ENCODE measurements around the gene TMEM271.
"Not testable (repeated sequence)": the region's sequence is repeated elsewhere in the genome, so short reads cannot be mapped to it uniquely, and the experiment has no call there.

Gene TMEM271

DNA sequence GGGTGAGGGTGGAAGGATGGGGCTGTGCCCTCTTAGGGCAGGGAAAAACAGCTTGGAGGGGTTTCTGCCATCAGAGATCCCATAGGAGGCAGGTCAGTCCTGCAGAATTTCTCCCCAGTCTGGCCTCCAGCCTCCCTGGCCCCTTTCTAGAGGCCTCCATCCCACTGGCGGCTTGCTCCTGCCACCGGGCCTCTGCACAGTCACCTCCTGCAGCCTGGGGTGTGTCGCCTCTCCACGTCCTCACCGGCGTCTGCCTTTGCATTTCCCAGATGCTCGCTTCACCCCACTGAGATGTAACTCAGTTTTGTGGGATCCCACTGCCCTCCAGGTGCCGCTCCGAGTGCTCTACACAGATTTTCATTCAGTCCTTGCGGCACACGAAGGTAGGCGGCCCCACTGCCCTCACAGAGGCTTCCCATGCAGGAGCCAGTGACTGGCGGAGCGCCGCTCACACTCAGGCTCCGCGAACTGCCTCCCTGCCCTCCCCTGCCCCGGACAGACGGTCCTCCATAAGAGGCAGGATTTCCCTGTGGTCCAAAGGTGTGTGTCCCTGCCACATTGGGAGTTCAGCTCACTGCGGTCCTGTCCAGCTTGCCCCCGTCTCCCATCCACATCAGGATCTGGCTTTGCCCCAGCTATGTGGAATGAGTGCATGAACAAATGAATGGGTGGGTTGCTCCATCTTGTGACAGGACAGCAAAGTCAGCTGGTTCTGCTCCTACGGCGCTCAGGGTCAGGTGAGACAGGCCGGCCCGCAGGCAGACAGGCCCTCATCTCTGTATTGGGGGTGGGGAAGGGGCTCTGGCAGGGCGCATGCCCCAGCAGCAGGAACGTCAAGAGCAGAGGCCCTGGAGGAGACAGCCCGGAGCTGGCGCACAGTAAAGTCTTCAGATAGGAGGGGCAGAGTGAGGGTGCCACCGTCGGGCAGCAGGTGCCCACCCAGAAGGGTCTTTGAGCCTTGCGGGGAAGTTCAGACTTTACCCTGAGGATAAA is 2.7 kb upstream of the TMEM271 start:
- DNase-seq, result no peak

DNA sequence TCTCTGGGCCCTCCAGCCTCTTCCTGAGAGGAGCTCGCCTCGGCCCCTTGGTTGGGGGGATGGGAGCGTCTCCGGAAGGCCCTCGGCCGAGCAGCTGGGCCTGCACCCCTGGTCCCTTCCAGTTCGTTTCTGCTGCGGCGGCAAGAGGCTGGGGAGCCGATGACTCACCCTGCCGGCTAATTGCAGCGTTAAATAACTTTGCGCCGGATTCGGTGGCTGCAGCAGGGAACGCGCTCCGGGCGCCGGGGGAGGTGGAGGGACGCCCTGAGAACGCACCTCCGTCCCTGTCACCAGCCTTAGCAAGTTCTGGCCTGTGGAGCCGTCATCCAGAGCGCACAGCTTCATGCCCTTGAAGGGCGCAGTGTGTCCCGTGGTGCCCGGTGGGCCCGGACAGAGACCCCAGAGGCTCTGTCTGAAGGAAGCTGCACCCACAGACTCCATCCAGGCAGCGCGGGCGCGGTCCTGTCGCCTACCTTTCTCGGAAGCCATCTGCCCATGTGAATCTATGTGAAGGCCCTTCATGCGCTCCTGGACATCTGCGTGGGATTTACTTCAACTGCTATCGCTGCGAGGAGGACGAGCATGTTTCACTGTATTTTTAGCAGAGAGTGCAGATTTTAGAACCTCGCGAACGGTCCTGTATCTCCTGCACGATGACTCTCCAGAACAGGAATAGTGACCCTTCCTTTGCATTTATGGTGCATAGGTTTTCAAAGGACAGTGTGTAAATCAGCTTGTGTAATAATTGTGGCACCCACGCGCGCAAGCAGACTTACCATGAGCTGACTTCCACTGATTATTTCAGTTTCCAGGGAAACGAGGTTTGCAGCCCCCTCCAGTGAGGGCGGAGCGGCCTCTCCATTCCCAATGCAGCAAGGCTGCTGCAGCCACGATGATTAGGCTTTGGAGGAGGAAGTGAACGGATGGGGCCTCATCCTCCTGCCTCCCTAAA is 1.7 kb upstream of the TMEM271 start:
- DNase-seq, result no peak

DNA sequence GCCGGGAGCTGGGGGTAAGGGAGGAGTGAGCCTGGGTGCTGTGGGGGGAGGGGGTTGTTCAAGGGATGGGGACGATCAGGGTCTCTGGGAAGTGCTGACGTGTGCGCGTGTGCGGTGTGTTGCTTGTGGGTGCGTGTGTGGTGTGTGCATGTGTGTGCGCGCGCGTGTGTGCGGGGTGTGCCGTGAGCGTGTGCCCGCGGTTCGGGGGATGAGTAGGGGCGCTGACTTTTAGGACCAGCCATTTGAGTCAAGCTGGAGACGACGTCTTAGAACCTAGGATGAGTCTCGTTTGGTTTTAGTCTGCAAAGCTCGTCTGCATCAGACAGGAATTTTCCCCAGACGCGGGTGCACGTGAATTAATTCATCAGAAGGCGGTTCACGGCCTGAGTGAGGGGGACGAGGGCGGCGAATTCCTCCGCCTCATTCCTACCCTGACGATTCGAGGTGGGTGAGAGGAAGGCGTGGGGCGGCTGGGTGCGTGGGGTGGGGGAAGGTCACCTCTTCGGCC is 950 bp upstream of the TMEM271 start:
- no peak for DNase-seq

DNA sequence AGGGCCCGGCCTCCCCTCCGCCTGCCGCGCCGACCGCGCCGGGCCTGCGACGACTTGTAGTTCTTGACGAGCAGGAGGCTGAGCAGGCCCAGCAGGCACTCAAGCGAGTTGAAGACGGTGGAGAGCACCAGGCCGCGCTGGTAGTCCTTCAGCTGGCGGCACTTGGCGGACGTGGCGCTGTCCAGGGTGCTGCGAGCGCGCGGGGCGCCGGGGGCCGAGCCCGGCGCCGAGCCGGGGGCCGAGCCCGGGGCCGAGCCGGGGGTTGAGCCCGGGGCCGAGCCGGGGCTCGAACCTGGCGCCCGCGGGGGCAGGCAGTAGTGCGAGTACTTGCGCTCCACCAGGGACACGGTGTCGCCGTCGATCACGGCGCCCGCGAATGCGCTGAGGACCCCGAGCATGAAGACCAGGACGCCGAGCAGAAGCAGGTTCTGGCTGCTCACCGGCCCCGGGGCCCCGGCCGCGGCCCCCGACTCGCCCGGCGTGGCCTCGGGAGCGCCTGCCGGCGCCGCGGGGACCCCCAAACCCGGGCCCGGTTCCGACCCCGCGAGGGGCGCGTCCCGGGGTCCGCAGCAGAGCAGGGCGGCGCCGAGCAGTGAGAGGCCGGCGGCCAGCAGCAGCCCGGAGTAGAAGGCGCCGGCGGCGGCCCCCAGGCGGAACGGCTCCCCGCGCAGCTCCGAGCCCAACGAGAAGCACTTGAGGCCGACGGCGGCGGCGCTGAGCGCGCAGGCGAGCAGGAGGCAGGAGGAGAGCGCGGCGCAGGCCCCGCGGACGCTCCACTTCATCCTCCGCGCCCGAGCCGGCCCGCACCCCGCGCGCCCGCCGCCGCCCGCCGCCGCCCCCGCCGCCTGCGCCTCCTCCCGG is 584 bp downstream of the TMEM271 start:
- DNase-seq, result no peak

DNA sequence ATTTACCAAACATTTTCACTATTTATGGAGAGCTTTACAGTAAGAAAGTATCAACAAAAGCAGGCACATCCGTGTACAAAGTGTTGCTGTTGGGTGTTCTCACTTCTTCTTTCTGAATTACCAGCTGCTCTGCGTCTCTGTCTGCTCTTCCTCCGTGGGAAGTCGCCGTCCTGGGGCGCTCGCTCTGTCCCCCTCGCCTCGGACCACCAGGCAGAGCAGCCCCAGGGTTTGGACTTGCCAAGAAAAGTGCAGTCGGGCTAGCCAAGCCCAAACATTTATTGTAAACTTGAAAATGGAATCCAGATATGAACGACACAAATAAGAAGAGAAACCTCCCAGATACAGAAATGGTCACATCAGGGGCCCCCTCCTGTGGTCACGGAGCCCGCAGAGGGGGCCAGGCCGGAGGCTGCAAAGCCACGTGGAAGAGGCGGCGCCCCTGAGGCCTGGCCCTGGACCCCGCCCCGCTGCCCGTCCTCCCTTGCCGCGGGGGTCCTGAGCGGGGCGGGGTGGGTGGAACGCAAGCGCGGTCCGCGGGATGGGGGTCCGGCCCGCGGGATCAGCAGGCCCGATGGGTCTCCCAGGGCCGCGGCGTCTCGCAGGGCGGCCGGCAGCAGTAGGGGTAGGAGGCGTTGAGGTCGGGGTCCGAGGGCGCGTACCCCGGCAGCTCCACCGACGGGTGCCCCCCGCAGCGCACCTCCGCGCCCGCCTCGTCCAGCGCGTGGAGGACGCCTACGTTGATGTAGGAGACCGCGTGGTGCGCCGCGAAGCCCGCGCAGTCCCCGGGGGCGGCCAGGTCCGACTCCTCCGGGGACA is 1.5 kb downstream of the TMEM271 start:
- DNase-seq, result no peak

DNA sequence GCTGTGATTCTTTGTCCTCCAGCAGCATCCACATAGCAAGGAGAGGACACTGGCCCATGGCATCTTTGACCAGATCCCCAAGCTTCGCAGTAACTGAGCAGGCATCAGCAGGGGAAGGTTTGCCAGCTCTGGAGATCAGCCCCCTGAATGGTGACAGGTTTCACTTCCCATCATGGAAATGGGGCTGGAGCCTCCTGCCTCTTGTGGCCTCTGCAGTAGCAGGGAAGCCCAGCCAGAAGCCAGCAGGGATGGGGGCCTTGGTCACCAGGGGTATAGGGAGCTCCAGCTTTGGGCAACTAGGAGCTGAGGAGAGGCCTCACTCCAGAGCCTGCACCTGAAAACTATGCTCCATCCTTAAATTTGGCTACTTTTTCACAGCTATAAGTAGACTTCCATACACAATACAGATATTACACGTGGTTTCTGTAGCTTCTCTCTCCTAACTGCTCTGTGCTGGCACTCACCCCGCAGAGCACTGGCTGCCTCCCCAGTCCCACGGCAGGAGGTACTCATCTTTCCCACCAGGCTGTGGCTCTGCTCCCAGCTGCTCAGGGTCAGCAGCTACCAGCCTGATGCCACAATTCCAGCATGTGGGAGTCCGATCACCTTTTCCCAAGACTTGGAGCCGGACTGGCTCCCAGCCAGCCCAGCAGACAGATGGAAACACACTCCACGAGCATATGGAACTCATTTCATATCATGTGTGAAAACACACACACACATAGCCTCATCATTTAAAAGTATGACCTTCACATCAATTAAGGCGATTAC is 2.8 kb downstream of the TMEM271 start:
- DNase-seq, result no peak

DNA sequence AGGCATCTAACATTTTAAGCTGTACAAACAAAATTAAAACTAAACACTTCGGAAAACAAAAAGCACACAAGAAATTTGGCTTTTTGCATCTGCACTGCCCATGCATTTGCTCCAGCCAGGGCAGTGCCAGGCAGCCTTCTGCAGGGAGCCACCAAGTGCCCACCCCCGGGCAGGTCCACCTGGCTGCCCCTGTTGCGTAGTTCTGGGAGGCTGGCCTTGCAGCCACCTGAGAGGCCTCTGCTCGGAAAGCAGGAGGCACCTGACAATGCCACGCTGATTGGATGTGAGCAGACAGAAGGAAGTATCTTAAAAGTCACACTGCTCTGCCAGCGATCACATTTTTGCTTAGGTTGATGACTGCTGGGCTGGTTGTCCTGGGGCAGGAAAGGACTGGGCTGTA is 3.5 kb downstream of the TMEM271 start:
- DNase-seq, result no peak

DNA sequence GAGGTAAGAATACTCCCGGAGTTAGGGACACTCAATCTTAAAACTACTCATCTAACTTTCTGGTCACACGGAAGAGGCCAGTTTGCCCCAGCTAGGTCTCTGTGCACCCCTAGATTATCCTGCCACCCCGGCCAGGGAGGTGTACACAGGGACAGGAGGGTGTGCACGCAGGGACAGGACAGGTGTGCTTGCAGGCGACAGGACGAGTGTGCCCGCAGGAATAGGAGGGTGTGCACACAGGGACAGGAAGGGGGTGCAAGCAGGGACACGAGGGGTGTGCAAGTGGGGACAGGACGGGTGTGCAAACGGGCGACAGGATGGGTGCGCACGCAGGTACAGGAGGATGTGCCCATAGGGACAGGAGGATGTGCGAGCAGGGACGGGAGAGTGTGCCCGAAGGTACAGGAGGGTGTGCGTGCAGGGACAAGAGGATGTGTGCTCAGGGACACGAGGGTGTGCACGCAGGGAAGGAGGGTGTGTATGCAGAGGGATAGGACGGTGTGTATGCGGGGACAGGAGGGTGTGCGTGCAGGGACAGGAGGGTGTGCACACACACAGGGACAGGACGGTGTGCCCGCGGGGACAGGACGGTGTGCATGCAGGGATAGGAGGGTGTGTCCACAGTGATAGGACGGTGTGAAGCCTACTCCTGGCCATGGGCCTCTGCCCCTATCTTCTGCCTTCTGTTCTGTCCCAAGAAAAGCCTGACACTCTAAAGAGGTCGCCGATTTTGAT is 4.1 kb downstream of the TMEM271 start:
- no peak for DNase-seq

DNA sequence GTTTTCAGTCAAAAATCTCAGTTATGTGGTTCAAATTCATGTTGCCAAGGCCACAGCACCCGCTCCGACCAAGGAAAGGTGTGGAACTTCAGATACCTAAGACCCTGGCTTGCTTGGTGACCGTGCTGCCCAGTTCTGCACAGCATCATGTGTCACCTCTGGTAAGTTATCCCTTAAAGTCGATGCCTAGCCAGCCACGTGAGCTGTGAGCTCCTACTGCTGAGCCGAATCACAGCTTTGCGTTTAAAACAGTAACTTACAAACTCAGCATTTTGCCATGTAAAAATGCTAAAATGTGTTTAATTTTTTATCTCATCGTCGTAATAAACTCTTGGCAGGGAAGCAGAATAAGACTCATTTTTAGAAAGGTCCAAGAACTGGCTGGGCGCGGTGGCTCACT is 5.3 kb downstream of the TMEM271 start:
- DNase-seq, result no peak

DNA sequence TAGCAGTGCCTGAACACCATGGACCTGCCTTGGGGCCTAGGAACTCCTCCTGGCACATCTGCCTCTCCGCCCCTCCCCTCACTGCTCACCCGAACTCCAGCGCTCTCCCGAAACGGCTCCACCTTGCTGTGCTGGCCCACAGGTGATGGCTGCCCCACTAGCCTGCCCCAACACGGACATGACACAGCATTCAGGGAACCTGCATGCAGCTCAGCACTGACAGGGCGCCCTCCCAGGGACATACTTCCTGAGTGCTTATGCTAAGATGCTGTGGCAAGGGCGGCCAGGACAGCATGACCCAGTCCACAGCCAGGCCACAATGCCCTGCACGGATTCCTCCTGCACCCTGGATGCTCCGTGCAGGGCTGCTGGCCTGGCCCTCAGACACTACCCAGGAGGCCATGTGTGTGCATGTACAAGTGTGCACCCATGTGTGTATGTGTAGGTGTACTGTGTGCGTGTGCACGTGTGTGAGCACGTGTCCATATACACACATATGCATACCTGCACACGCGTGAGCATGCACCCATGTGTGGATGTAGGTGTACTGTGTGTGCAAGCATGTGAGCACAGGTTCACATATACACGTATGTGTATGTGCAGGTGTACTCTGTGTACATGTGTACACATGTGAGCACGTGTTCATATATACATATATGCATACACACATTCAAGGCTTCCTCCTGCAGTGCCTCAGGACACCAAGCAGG is 6.0 kb downstream of the TMEM271 start:
- DNase-seq, result no peak

DNA sequence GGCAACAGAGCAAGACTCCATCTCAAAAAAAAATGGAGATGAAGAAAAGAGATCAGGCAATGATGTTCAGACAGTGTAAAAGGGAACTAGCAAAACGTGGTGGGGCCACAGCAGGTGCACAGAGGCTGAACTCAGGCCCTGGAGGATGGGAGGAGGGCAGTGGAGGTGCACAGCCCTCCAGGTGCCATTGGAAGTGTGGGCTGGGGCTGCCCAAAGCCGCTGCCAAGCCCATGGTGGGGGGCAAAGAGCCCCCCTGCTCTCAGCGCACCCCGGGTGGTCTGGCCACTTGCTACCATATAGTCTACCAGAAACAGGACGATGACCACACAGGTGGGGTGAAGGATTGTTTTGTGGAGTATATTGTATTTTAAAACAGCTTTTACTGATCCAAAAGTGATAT is 7.1 kb downstream of the TMEM271 start:
- no peak for DNase-seq

DNA sequence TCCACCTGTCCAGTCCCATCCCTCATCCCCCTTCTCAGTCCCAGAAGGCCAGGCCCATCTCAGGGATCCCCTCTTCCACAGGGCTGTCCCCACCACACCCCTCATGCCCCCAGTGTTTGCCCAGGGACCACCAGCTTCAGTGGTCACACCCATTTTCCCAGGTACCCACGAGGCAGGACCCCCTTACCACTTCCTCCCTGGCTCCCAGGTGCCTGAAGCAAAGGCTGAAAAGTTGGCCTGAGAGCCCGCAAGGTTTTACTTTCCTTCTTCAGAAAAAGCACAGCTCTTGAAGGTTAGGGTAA is 7.8 kb downstream of the TMEM271 start:
- DNase-seq, result no peak

DNA sequence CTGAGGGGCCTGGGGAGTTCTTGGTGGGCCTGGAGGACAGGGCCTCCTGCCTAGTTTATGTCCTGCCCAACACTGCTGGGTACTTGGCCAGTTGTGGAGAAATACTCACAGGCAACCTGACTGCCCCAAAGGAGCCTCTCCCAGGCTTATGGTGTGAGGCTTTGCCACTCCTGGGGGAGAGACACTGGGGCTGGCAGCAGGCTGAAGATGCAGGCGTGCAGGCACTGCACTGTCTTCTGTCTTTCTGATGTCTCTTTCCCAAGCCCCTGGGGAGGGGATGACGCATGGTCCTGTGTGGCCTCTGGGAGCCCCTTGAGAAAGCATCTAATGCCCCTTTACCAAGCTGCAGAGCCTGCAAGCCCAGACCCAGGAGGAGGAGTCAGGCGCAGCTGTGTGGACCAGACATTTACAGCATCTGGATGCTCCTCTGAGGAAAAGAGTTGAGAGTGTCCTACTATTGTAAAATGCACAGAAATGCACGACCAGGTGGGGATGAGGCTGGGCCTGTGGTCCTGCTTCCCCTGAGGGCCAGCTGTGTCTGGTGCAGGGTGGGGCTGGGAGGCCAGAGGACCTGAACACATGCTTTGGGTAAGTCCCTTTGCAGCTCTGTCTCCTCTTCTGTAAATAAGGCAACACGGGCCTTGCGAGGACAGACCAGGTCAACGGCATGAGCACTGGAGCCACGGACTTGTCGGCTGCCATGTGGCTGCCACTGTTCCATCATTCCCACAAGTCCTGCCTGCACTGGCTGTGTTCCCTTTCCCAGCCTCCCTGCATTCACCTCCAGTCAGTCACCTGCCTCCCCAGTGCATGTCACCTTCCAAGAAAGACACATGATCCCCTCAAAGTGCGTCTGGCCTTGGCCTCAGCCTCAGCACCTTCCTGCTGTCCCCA is 8.4 kb downstream of the TMEM271 start:
- no peak for DNase-seq

DNA sequence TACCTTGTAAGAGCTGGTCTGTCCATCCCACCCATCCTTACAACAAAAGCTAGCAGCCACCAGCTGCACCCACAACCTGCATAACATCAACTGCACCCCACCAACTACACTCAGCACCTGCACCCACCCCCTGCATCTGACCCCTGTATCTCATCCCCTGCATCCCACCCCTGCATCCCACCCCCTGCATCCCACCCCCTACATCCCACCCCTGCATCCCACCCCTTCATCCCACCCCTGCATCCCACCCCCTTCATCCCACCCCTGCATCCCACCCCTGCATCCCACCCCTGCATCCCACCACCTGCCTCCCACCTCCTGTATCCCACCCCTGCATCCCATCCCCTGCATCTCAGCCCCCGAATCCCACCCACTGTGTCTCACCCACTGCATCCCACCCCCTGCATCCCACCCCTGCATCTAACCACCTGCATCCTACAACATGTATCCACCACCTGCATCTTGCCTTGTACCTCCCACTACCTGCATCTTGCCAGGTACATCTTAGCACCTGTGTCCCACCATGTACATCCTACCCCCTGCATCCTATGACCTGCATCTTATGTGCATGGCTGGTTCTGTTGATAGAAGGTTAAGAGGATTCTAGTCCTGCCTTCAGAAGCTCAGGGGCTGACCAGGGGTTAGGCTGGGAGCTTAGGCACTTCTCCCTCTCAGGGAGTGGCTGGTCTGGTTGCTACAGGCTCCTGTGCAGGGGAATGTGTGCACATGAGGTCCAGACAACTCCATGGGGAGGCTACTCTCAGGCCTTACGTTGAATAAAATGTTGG is 9.4 kb downstream of the TMEM271 start:
- no peak for DNase-seq

DNA sequence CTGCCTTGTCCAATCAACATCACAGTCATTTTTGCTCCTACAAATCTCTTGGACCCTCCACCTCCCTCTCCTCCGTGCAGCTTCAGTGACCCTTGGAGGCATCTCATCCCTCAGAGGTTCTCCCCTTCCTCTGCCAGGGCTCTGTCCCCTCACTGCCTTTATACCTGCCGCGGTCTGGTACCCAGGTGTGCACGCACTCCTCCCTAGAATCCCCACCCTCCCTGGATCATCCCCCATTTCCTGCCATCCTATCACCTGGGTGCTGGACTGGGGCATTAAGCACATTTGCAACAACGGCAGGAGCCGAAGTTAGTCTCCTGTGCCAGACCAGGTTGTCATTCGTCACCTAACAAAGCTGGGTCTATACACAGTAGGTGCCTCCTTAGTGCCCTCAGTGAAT is 10.1 kb downstream of the TMEM271 start:
- no peak for DNase-seq

DNA sequence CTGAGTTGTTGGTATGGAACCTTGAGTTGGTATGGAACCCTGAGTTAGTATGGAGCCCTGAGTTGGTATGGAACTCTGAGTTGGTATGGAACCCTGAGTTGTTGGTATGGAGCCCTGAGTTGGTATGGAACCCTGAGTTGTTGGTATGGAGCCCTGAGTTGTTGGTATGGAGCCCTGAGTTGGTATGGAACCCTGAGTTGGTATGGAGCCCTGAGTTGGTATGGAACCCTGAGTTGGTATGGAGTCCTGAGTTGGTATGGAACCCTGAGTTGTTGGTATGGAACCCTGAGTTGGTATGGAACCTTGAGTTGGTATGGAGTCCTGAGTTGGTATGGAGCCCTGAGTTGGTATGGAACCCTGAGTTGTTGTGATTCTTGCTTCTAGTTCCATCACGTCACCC is 10.5 kb downstream of the TMEM271 start:
- DNase-seq, result not testable (repeated sequence)

DNA sequence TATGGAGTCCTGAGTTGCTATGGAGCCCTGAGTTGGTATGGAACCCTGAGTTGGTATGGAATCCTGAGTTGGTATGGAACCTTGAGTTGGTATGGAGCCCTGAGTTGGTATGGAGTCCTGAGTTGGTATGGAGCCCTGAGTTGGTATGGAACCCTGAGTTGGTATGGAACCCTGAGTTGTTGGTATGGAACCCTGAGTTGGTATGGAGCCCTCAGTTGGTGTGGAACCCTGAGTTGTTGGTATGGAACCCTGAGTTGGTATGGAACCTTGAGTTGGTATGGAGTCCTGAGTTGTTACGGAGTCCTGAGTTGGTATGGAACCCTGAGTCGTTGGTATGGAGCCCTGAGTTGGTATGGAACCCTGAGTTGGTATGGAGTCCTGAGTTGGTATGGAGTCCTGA is 13.6 kb downstream of the TMEM271 start:
- DNase-seq, result not testable (repeated sequence)

DNA sequence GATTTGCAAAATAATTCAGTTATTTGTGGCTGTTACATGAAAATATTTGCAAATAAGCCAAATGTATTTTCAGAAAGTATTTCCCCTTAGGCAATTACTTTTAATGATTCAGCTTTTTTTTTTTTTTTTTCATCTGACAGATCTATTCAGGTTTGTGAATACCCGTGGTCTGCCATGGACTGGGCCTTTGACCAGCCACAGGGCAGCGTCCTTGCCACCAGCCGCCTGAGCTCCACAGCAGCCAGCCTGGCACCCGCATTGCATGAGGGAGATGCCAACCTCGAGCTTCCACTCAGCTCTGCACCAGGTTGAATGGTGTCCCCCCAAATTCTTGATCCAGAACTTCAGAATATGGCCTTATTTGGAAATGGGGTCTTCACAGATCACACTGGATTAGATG is 14.7 kb downstream of the TMEM271 start:
- DNase-seq, result no peak
